HuH-7.5 (cell line): ENCODE measurements around the gene UBASH3A.

Experiments
- DNase-seq: peaks from one replicate; pipeline ENCODE4 v3.0.0; 2011; ENCODE audit warnings: low spot score

The UBASH3A gene

GRCh38 chr21:42490720-42491119 is 87.0 kb downstream of the UBASH3A start:
- no peak for DNase-seq

- no peak for DNase-seq
Observed at GRCh38 chr21:42491328-42491727, 87.6 kb downstream of the UBASH3A start.

GRCh38 chr21:42492201-42492600 is 88.5 kb downstream of the UBASH3A start:
- DNase-seq, result no peak

GRCh38 chr21:42493109-42494060 is 89.7 kb downstream of the UBASH3A start:
- no peak for DNase-seq

- DNase-seq, result no peak
Observed at GRCh38 chr21:42495027-42495426, 91.3 kb downstream of the UBASH3A start.

DNA sequence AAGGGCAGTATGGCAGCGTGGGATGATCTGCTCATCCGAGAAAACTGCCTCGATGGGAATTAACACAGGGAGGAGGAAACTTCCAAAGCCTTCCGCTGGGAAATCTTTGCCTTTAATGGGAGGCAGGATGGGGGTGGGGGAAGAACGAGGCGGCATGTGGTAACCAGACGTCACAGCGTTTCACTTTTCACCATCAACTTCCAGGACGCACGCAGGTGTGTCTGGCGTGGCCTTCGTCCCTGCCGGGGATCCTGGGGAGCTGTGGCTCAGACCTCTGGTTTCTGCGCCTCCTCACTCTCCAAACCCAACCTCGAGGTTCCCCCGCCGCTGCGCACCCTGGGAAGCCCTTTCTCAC is 92.0 kb downstream of the UBASH3A start:
- DNase-seq, result peak; percentile 24

- DNase-seq, result peak; percentile 86
Observed at GRCh38 chr21:42496120-42496838, 92.6 kb downstream of the UBASH3A start, which contains the start of gene RSPH1. Gene RSPH1 (minus strand): TSS chr21:42496224. CDS start chr21:42496186, 38 bp downstream.

DNA sequence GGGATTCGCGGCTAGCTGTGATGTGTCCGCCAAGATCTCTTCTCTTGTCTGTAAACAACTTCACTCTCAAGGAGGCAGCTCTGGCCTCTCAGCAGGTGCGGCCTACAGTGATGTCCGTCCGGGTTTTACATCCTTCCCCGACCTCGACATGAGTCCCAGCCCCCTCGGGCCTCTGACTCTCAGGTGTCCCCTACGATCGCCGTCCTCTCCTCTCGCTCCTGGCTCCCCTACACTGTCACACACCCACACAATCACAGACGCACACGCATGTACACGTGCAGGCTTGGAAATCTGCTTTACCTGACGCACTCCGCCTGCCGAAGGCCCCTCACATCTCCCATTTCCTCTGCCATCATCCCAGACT is 93.1 kb downstream of the UBASH3A start:
- no peak for DNase-seq
